Tibial nerve (tissue), 4 donors: ENCODE data around the gene SNRPD2.

Source experiments
- CTCF ChIP-seq, 5 experiments: fragments of 200-600 bp in 3 of 5; fragments of 450-650 bp in 2 of 5; sonication (generic) in 3 of 5; IDR thresholded peaks; one replicate each; pipeline ENCODE4 v1.5.1; 2016 to 2019; ENCODE audit warnings: antibody characterized with exemption in 5 of 5, mild to moderate bottlenecking in 3 of 5, moderate library complexity in 2 of 5
- EP300 ChIP-seq, 2 donors: sonication (generic); formaldehyde crosslinking; IDR thresholded peaks; one replicate each; pipeline ENCODE4 v1.6.1; 2017; ENCODE audit warnings: antibody characterized with exemption in 2 of 2, mild to moderate bottlenecking in 1 of 2
- POLR2A ChIP-seq, 2 donors: fragments of 450-650 bp; IDR thresholded peaks; one replicate each; pipeline ENCODE4 v1.6.1; 2017; ENCODE audit warnings: antibody characterized with exemption in 2 of 2, mild to moderate bottlenecking in 2 of 2, moderate library complexity in 2 of 2

DNA sequence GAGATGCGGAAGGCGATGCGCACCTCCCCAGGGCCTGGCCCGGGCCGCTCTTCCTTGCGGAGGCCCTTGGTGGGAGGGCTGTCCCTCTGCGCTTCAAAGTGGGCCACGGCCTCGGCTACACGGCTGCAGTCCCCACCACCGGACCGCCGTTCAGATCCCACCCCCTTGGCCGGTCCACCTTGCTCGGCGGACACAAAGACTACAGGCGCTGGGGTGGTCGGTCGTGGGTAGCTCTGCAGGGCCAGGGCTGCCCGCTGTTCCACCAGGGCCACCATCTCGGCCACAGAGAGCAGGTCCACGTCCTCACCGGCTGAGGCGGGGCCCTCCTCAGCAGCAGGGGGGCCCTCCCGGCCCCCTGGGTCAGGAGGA, 20.9 kb upstream of the SNRPD2 start:
- TF ChIP-seq CTCF (IDR thresholded peaks at IDR 0.05) (no peak), EP300 (IDR thresholded peaks at IDR 0.05) (no peak), POLR2A (IDR thresholded peaks at IDR 0.05) (no peak)
